SK-N-SH (cell line): ENCODE measurements around the gene LDB2.

ENCODE experiments used
- NFIC ChIP-seq: IDR thresholded peaks from 2 replicates; pipeline ENCODE4 v1.4.0; 2012; ENCODE audit warnings: borderline replicate concordance
- POLR2AphosphoS5 ChIP-seq: IDR thresholded peaks from 2 replicates; pipeline ENCODE4 v1.6.1; 2012; ENCODE audit warnings: low read depth, low read length
- SIN3A ChIP-seq: IDR thresholded peaks from 2 replicates; pipeline ENCODE4 v1.6.1; 2012; ENCODE audit warnings: low read depth, mild to moderate bottlenecking, low read length, moderate library complexity, borderline replicate concordance
- YY1 ChIP-seq: IDR thresholded peaks from 2 replicates; pipeline ENCODE4 v1.4.0; 2012; ENCODE audit warnings: low read depth, mild to moderate bottlenecking
- TF ChIP-seq, protein P1 (sequence below): fragments of 200-600 bp; sonication (generic); IDR thresholded peaks from 2 replicates; pipeline ENCODE4 v1.6.1; 2017; ENCODE audit warnings: antibody characterized with exemption, mild to moderate bottlenecking, moderate library complexity

DNA sequence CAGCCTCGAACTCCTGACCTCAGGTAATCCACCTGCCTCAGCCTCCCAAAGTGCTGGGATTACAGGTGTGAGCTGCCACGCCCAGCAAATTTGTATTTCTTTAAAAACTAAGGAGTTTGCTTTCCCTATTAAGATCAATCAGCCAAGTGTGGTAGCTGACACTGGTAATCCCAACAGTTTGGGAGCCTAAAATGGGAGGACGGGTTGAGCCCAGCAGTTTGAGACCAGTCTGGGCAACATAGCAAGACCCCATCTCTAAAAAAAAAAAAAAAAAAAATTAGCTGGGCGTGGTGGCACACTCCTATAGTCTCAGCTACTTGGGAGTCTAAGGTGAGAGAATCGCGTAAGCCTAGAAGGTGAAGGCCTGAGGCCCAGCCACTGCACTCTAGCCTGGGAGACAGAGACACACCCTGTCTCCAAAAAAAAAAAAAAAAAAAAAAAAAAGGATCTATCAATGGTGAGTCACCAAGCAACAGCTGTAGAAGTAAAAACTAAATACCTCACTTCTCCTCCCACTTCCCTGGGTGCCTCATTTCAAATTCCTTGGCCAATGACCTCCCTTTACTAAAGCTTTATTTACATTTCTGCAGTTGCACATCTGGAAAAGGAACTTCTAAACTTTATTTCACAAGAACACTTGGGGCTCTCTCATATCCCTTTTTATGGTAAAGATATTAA, 54.5 kb downstream of the LDB2 start:
- TF ChIP-seq, protein P1, sequence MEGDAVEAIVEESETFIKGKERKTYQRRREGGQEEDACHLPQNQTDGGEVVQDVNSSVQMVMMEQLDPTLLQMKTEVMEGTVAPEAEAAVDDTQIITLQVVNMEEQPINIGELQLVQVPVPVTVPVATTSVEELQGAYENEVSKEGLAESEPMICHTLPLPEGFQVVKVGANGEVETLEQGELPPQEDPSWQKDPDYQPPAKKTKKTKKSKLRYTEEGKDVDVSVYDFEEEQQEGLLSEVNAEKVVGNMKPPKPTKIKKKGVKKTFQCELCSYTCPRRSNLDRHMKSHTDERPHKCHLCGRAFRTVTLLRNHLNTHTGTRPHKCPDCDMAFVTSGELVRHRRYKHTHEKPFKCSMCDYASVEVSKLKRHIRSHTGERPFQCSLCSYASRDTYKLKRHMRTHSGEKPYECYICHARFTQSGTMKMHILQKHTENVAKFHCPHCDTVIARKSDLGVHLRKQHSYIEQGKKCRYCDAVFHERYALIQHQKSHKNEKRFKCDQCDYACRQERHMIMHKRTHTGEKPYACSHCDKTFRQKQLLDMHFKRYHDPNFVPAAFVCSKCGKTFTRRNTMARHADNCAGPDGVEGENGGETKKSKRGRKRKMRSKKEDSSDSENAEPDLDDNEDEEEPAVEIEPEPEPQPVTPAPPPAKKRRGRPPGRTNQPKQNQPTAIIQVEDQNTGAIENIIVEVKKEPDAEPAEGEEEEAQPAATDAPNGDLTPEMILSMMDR = no peak
- TF ChIP-seq SIN3A = no peak
- no peak for TF ChIP-seq YY1
- no peak for TF ChIP-seq POLR2AphosphoS5
- no peak for TF ChIP-seq NFIC
